Measurements from ENCODE around the gene AFAP1. TPM values are rescaled to one million over a fixed set of nuclear protein-coding genes. Genes with fewer than 3 reads are reported as not detected.

AFAP1 gene
- total and polyA plus RNA-seq, 2 of the 8 experiments (the other 6 are each of a cell fraction or from before 2014, with no cell fraction given): 3.6 to 18.2 TPM

- Histone ChIP-seq H3K4me2 (ENCODE audit: insufficient read depth in 1 of 2, low read depth in 2 of 2, low read length in 2 of 2) (no peak overlapping the region), H2BK12ac (ENCODE audit: low read depth, low read length) (0 out of 2 replicates have a peak overlapping the region, but pooled peaks have one; percentile 6), H3K18ac (ENCODE audit: extremely low read depth, low read length) (peak overlapping the region; percentile 28; the same call in 1 of the 2 replicates), H3K79me2 (ENCODE audit: control insufficient read depth in 1 of 2, insufficient read depth in 2 of 2, low read length in 2 of 2) (no peaks in the 10 kb centered on the region), H3K4ac (replicated peaks; ENCODE audit: insufficient read length, low read depth, low read length) (no peak overlapping the region), H3K56ac (replicated peaks; ENCODE audit: insufficient read length, low read depth, low read length) (no peak overlapping the region), H3K27me3 (replicated peaks in 1 of 4; ENCODE audit: control insufficient read depth in 3 of 4, extremely low read depth in 1 of 4, insufficient read depth in 3 of 4, low read length in 3 of 4) (no peaks in the 10 kb centered on the region), H3K14ac (ENCODE audit: insufficient read length) (no peak overlapping the region), H2AK5ac (ENCODE audit: low read depth, low read length) (no peak overlapping the region), H4K20me1 (replicated peaks in 1 of 2; ENCODE audit: control insufficient read depth in 1 of 2, insufficient read depth in 2 of 2, low read length in 2 of 2) (no peaks in the 10 kb centered on the region), H3K23ac (ENCODE audit: insufficient read length) (no peak overlapping the region), H3K4me1 (replicated peaks in 1 of 4; ENCODE audit: control insufficient read depth in 3 of 4, insufficient read depth in 4 of 4, low read length in 3 of 4) (peaks cover 11 to 27% (median 22%) of the 10 kb centered on the region in 4 experiments), H4K5ac (ENCODE audit: insufficient read length, low read depth, low read length) (no peak overlapping the region), H3K23me2 (ENCODE audit: low read depth, low read length) (no peaks in the 10 kb centered on the region), H3K9me3 (ENCODE audit: insufficient read depth in 2 of 2, low read depth in 1 of 2, low read length in 1 of 2) (no peaks in the 10 kb centered on the region), H2BK5ac (ENCODE audit: low read depth, low read length) (0 out of 2 replicates have a peak overlapping the region, but pooled peaks have one; percentile 3), H4K8ac (ENCODE audit: extremely low read depth, insufficient read depth, low read length) (0 out of 2 replicates have a peak overlapping the region, but pooled peaks have one; percentile 1), H3K79me1 (ENCODE audit: low read depth, low read length) (no peaks in the 10 kb centered on the region), H3K4me3 (ENCODE audit: extremely low read depth in 1 of 4, insufficient read depth in 2 of 4, low read depth in 3 of 4, low read length in 4 of 4) (no peak overlapping the region), H2BK20ac (ENCODE audit: low read length) (no peak overlapping the region), H2AFZ (ENCODE audit: low read length) (no peak overlapping the region), H3K9ac (replicated peaks in 1 of 4; ENCODE audit: extremely low read depth in 1 of 4, low read depth in 3 of 4, low read length in 3 of 4) (no peak overlapping the region), H3K27ac (ENCODE audit: low read depth, low read length) (no peak overlapping the region), H2BK120ac (replicated peaks; ENCODE audit: low read depth, low read length) (no peak overlapping the region), H3K36me3 (ENCODE audit: control insufficient read depth in 2 of 4, insufficient read depth in 4 of 4, low read length in 3 of 4) (peaks cover 0 to 5% (median 1%) of the 10 kb centered on the region in 4 experiments; a peak in 3 of 8 replicates), H2BK15ac (ENCODE audit: low read length) (no peak overlapping the region), H4K91ac (replicated peaks; ENCODE audit: insufficient read length, low read length) (no peak overlapping the region)
- ChIA-PET CTCF (ENCODE audit: partially characterized antibody) (interaction anchor here (0.6 to 11.1 kb wide), 43 partner anchors 8 to 413 kb away, joined by 3 to 180 read pairs (median 5); partner anchors contain the start of gene AFAP1), POLR2A (ENCODE audit: partially characterized antibody) (interaction anchor here (0.6 to 1.8 kb wide), 6 partner anchors 46 to 183 kb away, joined by 3 read pairs; no protein-coding TSS in a partner anchor)
- DNase-seq (ENCODE audit: low read depth in 1 of 2, low spot score in 2 of 2) (no peak), FAIRE-seq (no peak)
- WGBS, 2 experiments (ENCODE audit: extremely low coverage in 1 of 2, insufficient coverage in 1 of 2, insufficient read length in 1 of 2, insufficient replicate concordance in 2 of 2, low coverage in 1 of 2, low lambda C conversion rate in 2 of 2, missing lambda C conversion rate in 1 of 2): 94% methylated on average over 15 of the region's 15 CpGs; no CpG with 5 or more reads in 1 of the 2 experiments
- TF ChIP-seq CHD2 (IDR thresholded peaks at IDR 0.05; ENCODE audit: low read length) (no peak), SUZ12 (IDR thresholded peaks at IDR 0.05; ENCODE audit: low read length) (no peak), POU5F1 (IDR thresholded peaks at IDR 0.05; ENCODE audit: low read depth, low read length) (no peak), JUND (IDR thresholded peaks at IDR 0.05; ENCODE audit: low read length) (no peak), ZNF274 (IDR thresholded peaks at IDR 0.05; ENCODE audit: borderline replicate concordance, extremely low read depth, low read length) (no peak), HDAC6 (IDR thresholded peaks at IDR 0.05; ENCODE audit: low read depth, low read length) (no peak), JUN (IDR thresholded peaks at IDR 0.05; ENCODE audit: low read depth, low read length) (no peak)
These were observed 134.8 kb downstream of the AFAP1 start for GRCh38 chr4:7804756-7805385.

All from H1 (cell line).